Panc1 (cell line): ENCODE data around the gene MED12. TPM values are rescaled to one million over a fixed set of nuclear protein-coding genes. Genes with fewer than 3 reads are reported as not detected.

ENCODE experiments used
- ATAC-seq: fragments of 200-7000 bp; cut with Tn5 transposase; 2 replicates; pipeline ENCODE4 v1.9.1; 2020; ENCODE audit warnings: mild to moderate bottlenecking, moderate library complexity
- BruUV-seq: library from RNA; stranded (reverse); fragments of 400-500 nt; replicated peaks from 2 replicates; lab custom pipeline; 2021; lab: Mats Ljungman, UMichigan
- CTCF ChIA-PET: fragments of 300-600 bp; sonication (Branson Sonifier 250); formaldehyde crosslinking; loops from one replicate; lab custom pipeline; 2022; ENCODE audit warnings: antibody characterized with exemption; lab: Charles Lee
- POLR2A ChIA-PET: fragments of 300-600 bp; sonication (Branson Sonifier 250); formaldehyde crosslinking; loops from one replicate; lab custom pipeline; 2022; ENCODE audit warnings: antibody characterized with exemption; lab: Charles Lee
- DNase-seq: peaks from one replicate; pipeline ENCODE4 v3.0.0-alpha.2; 2010; ENCODE audit warnings: low read depth, low spot score
- H3K27ac ChIP-seq: 2 replicates; pipeline ENCODE4 v1.5.1; 2011; ENCODE audit warnings: mild to moderate bottlenecking, low read length, inconsistent platforms
- H3K27me3 ChIP-seq: fragments of 200-500 bp; sonication (Bioruptor generic); 2 replicates; pipeline ENCODE4 v1.6.0; 2014; ENCODE audit warnings: low read length, inconsistent platforms; ENCODE audit not compliant: control insufficient read depth, insufficient read depth
- H3K36me3 ChIP-seq: fragments of 200-500 bp; sonication (Bioruptor generic); 2 replicates; pipeline ENCODE4 v1.5.1; 2014; ENCODE audit warnings: inconsistent platforms, mild to moderate bottlenecking, low read length, moderate library complexity; ENCODE audit not compliant: control insufficient read depth, insufficient read depth
- H3K4me1 ChIP-seq: 2 replicates; pipeline ENCODE4 v1.5.1; 2011; ENCODE audit warnings: inconsistent platforms, mild to moderate bottlenecking, low read length, moderate library complexity; ENCODE audit not compliant: control insufficient read depth, insufficient read depth
- H3K4me3 ChIP-seq, 2 experiments: 2 replicates each; pipeline ENCODE4 v1.5.1; 2011 to 2012; ENCODE audit warnings: low read depth in 2 of 2, low read length in 2 of 2, mild to moderate bottlenecking in 2 of 2, inconsistent platforms in 1 of 2, moderate library complexity in 1 of 2
- H3K9me3 ChIP-seq: fragments of 200-500 bp; sonication (Bioruptor generic); 2 replicates; pipeline ENCODE4 v1.5.1; 2014; ENCODE audit warnings: low read depth, mild to moderate bottlenecking, inconsistent platforms, low read length, moderate library complexity; ENCODE audit not compliant: control insufficient read depth, insufficient read depth
- CTCF ChIP-seq: fragments of 450-650 bp; IDR thresholded peaks from 2 replicates; pipeline ENCODE4 v1.5.1; 2017; ENCODE audit warnings: mild to moderate bottlenecking
- POLR2AphosphoS5 ChIP-seq: IDR thresholded peaks from 2 replicates; pipeline ENCODE4 v1.6.1; 2012; ENCODE audit warnings: mild to moderate bottlenecking, low read depth, low read length, moderate library complexity
- REST ChIP-seq, 2 experiments: IDR thresholded peaks; 2 replicates each; pipeline ENCODE4 v1.6.1; 2011 to 2012; ENCODE audit warnings: low read depth in 2 of 2, control low read depth in 1 of 2, low read length in 1 of 2, mild to moderate bottlenecking in 1 of 2, moderate library complexity in 1 of 2; ENCODE audit not compliant: insufficient read depth in 1 of 2
- SIN3A ChIP-seq: IDR thresholded peaks from 2 replicates; pipeline ENCODE4 v1.6.1; 2012; ENCODE audit warnings: low read depth, mild to moderate bottlenecking, low read length, moderate library complexity, borderline replicate concordance; ENCODE audit not compliant: insufficient read depth
- TCF7L2 ChIP-seq: IDR thresholded peaks from 2 replicates; pipeline ENCODE4 v1.6.1; 2011; ENCODE audit warnings: mild to moderate bottlenecking, low read depth, low read length, inconsistent platforms
- in situ Hi-C: cut with HindIII; loops from 2 replicates; pipeline ENCODE4 v1.10.0; 2016; ENCODE audit warnings: low sequenced_read_pairs, low pct_unique_long_range_greater_than_20kb
- intact Hi-C: fragments of 100-400 bp; cut with micrococcal nuclease; formaldehyde crosslinking; loops from one replicate; pipeline ENCODE4 v1.10.0; 2022; ENCODE audit not compliant: unreplicated experiment
- total RNA-seq: library from RNA; stranded (reverse); gene quantifications from one replicate; pipeline ENCODE4 v1.2.1, GENCODE V29; 2021; ENCODE audit not compliant: unreplicated experiment

MED12 gene
- total RNA-seq, 1 experiment from 2014 or later, result 42.0 TPM

- DNase-seq, result no peak
- no TSS peak for BruUV-seq
- no peak overlapping the region for H3K4me3 ChIP-seq
- CTCF ChIA-PET, result no interaction called here
- POLR2A ChIA-PET, result no interaction called here
- H3K27ac ChIP-seq, result no peak overlapping the region
- no peak for TF ChIP-seq SIN3A
- TF ChIP-seq CTCF, result no peak
- no peak for TF ChIP-seq REST (IDR thresholded peaks at IDR 0.05; ENCODE audit: insufficient read depth in 1 of 2, low read depth in 2 of 2, low read length in 1 of 2)
- no peak for TF ChIP-seq POLR2AphosphoS5
- TF ChIP-seq TCF7L2, result no peak
- ATAC-seq, result no peak
- intact Hi-C loops, result no loop called here
- in situ Hi-C loops, result no loop called here
- no peaks in the 10 kb centered on the region for H3K27me3 ChIP-seq
- no peaks in the 10 kb centered on the region for H3K9me3 ChIP-seq
- no peaks in the 10 kb centered on the region for H3K36me3 ChIP-seq
- H3K4me1 ChIP-seq, result no peaks in the 10 kb centered on the region
Observed at GRCh38 chrX:71109051-71109450, 9.3 kb upstream of the MED12 start.

- ATAC-seq, result no peak
- ChIA-PET CTCF (interaction anchor here (0.8 kb wide), 1 partner anchor 19 kb away, joined by 14 read pairs; no protein-coding TSS in a partner anchor), POLR2A (no interaction called here)
- in situ Hi-C loops, result no loop called here
- Histone ChIP-seq H3K9me3 (no peaks in the 10 kb centered on the region), H3K27ac (no peak within 1 kb of the TSS), H3K36me3 (no peaks in the 10 kb centered on the region), H3K27me3 (no peaks in the 10 kb centered on the region), H3K4me3 (no peak within 1 kb of the TSS), H3K4me1 (no peaks in the 10 kb centered on the region)
- DNase-seq, result no peak
- BruUV-seq, result no TSS peak
- intact Hi-C loops, result no loop called here
- TF ChIP-seq SIN3A (no peak), TCF7L2 (no peak), POLR2AphosphoS5 (no peak), CTCF (no peak), REST (IDR thresholded peaks at IDR 0.05; ENCODE audit: insufficient read depth in 1 of 2, low read depth in 2 of 2, low read length in 1 of 2) (no peak)
Observed at GRCh38 chrX:71111141-71111843, 7.1 kb upstream of the MED12 start, which contains the start of gene IL2RG. IL2RG (minus strand) TSS chrX:71111577; CDS start chrX:71111539, 38 bp downstream.
